ENCODE measurements around the gene CERK. TPM values are rescaled to one million over a fixed set of nuclear protein-coding genes. Genes with fewer than 3 reads are reported as not detected.

CERK gene
- total and polyA plus RNA-seq, 9 of the 15 experiments (the other 6 are each of a cell fraction or from before 2014, with no cell fraction given) = 1.1 to 14.9 (median 8.7) TPM

GRCh38 chr22:46649141-46650077 lies 88.6 kb downstream of the CERK start (continued):
- no peak for TF ChIP-seq E2F8 (IDR thresholded peaks at IDR 0.05; ENCODE audit: low read depth, partially characterized antibody)
- TF ChIP-seq SRSF7 (optimal IDR thresholded peaks at IDR 0.05; ENCODE audit: low read depth, low read length) = no peak
- TF ChIP-seq E2F3 (CRISPR knock-in tag; IDR thresholded peaks at IDR 0.05) = 0 out of 2 replicates have a peak, but pooled peaks have one; percentile 18
- no peak for TF ChIP-seq YBX1 (IDR thresholded peaks at IDR 0.05)
- TF ChIP-seq ARID2 (IDR thresholded peaks at IDR 0.05) = no peak
- TF ChIP-seq ZC3H4 (CRISPR knock-in tag; IDR thresholded peaks at IDR 0.05; ENCODE audit: borderline replicate concordance) = no peak
- TF ChIP-seq TFE3 (CRISPR knock-in tag; IDR thresholded peaks at IDR 0.05) = no peak
- no peak for TF ChIP-seq SUPT5H (IDR thresholded peaks at IDR 0.05)
- no peak for TF ChIP-seq XRCC4 (IDR thresholded peaks at IDR 0.05; ENCODE audit: extremely low read depth, insufficient read depth, insufficient read length)
- no peak for TF ChIP-seq BRF2 (IDR thresholded peaks at IDR 0.05; ENCODE audit: borderline replicate concordance, insufficient read depth, insufficient read length)
- TF ChIP-seq MAFK (IDR thresholded peaks at IDR 0.05; ENCODE audit: low read length) = peak; percentile 31; the same call in 1 of the 2 replicates
- TF ChIP-seq SMARCA4 (IDR thresholded peaks at IDR 0.05) = peak; percentile 46; the same call in 1 of the 2 replicates
- TF ChIP-seq CHAMP1 (IDR thresholded peaks at IDR 0.05) = no peak
- TF ChIP-seq MTF1 (CRISPR knock-in tag; IDR thresholded peaks at IDR 0.05; ENCODE audit: borderline replicate concordance) = no peak
- TF ChIP-seq FOXK2 (conservative IDR thresholded peaks at IDR 0.05 in 1 of 2, IDR thresholded peaks at IDR 0.05 in 1 of 2; ENCODE audit: low read depth in 2 of 2) = peak; percentile 34 to 44; a peak in 2 of 4 replicates
- no peak for TF ChIP-seq EWSR1 (IDR thresholded peaks at IDR 0.05; ENCODE audit: borderline replicate concordance, low read depth, partially characterized antibody)
- no peak for TF ChIP-seq C11orf30 (IDR thresholded peaks at IDR 0.05; ENCODE audit: low read depth)
- TF ChIP-seq RBM14 (IDR thresholded peaks at IDR 0.05; ENCODE audit: borderline replicate concordance, insufficient read depth, low read depth, low read length) = no peak
- peak; percentile 71; the same call in 1 of the 2 replicates for TF ChIP-seq EP300 (IDR thresholded peaks at IDR 0.05; ENCODE audit: low read length)
